Superior temporal gyrus (tissue), 1 donor: ENCODE measurements around the gene RNASE4.

Experiments
- DNase-seq: peaks from one replicate; pipeline ENCODE4 v3.0.0-alpha.2; 2016; ENCODE audit errors: extremely low spot score

RNASE4 gene

GRCh38 chr14:20743556-20743955 is 59.2 kb downstream of the RNASE4 start:
- no peak for DNase-seq

- DNase-seq: no peak
Observed at GRCh38 chr14:20745571-20746358, 61.4 kb downstream of the RNASE4 start, which contains the start of gene EDDM3A. Gene EDDM3A (plus strand): TSS chr14:20745887. CDS start chr14:20747581, 1,694 bp downstream.

- DNase-seq: no peak
Observed at GRCh38 chr14:20746566-20746965, 62.2 kb downstream of the RNASE4 start.

GRCh38 chr14:20748439-20748838 is 64.1 kb downstream of the RNASE4 start:
- no peak for DNase-seq

- DNase-seq: no peak
Observed at GRCh38 chr14:20750194-20750593, 65.8 kb downstream of the RNASE4 start.
